Ovary (tissue), 1 donor: ENCODE measurements around the gene TANC1.

Experiments
- EP300 ChIP-seq: sonication (generic); formaldehyde crosslinking; IDR thresholded peaks from one replicate; pipeline ENCODE4 v1.6.1; 2017; ENCODE audit warnings: antibody characterized with exemption
- POLR2A ChIP-seq: fragments of 450-650 bp; IDR thresholded peaks from one replicate; pipeline ENCODE4 v1.6.1; 2017; ENCODE audit warnings: antibody characterized with exemption, mild to moderate bottlenecking, moderate library complexity

- TF ChIP-seq POLR2A: no peak
- TF ChIP-seq EP300: no peak
Measured at GRCh38 chr2:158979772-158980171, 11.3 kb downstream of the TANC1 start.
